Measurements from ENCODE around the gene MLXIPL.

DNA sequence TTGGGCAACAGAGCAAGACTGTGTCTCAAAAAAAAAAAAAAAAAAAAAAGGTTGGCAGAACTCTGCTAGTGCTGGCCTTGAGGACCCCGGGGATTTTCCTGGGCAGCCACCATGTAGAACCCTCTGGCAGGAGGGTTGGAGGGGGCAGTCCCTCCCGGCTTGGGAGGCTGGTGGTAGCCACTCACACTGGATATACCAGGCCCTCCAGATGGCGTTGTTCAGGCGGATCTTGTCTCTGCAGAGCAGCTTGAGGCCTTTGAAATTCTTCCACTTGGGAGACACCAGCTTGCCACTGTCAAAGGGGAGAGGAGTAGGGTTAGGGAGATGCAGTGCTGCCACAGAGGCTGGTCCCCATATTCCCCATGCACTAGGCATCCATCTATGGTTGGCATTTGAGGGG is 8.4 kb downstream of the MLXIPL start:
- no peak for TF ChIP-seq POLR2AphosphoS5 (IDR thresholded peaks at IDR 0.05)
- TF ChIP-seq, protein P1, sequence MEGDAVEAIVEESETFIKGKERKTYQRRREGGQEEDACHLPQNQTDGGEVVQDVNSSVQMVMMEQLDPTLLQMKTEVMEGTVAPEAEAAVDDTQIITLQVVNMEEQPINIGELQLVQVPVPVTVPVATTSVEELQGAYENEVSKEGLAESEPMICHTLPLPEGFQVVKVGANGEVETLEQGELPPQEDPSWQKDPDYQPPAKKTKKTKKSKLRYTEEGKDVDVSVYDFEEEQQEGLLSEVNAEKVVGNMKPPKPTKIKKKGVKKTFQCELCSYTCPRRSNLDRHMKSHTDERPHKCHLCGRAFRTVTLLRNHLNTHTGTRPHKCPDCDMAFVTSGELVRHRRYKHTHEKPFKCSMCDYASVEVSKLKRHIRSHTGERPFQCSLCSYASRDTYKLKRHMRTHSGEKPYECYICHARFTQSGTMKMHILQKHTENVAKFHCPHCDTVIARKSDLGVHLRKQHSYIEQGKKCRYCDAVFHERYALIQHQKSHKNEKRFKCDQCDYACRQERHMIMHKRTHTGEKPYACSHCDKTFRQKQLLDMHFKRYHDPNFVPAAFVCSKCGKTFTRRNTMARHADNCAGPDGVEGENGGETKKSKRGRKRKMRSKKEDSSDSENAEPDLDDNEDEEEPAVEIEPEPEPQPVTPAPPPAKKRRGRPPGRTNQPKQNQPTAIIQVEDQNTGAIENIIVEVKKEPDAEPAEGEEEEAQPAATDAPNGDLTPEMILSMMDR (IDR thresholded peaks at IDR 0.05), result no peak
- TF ChIP-seq POLR2A (IDR thresholded peaks at IDR 0.05), result no peak

Data from gastroesophageal sphincter (tissue), 3 donors.